ENCODE data around the gene PROX2. TPM values are rescaled to one million over a fixed set of nuclear protein-coding genes. Genes with fewer than 3 reads are reported as not detected.

PROX2 gene, protein sequence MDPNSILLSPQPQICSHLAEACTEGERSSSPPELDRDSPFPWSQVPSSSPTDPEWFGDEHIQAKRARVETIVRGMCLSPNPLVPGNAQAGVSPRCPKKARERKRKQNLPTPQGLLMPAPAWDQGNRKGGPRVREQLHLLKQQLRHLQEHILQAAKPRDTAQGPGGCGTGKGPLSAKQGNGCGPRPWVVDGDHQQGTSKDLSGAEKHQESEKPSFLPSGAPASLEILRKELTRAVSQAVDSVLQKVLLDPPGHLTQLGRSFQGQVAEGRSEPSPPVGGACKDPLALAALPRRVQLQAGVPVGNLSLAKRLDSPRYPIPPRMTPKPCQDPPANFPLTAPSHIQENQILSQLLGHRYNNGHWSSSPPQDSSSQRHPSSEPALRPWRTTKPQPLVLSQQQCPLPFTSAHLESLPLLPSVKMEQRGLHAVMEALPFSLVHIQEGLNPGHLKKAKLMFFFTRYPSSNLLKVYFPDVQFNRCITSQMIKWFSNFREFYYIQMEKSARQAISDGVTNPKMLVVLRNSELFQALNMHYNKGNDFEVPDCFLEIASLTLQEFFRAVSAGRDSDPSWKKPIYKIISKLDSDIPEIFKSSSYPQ
- not detected in 2 replicates for total RNA-seq (2011; cell fraction: chromatin; rRNA removed; ENCODE audit: low replicate concordance)
- total RNA-seq (2011; cell fraction: nucleolus; rRNA removed): not detected in 2 replicates
- not detected in 2 replicates for total RNA-seq (2011; cell fraction: nucleoplasm; rRNA removed)
- not detected in 2 replicates for total RNA-seq (2014; rRNA removed)
- total RNA-seq (2014; rRNA removed; fragmentation: Illumina TruSeq; extraction: Trizol): not detected in 2 replicates
- total RNA-seq (2015; rRNA removed; fragmentation: Illumina TruSeq; extraction: Trizol): not detected in 2 replicates
- total RNA-seq (2021): not detected in 2 replicates
- not detected in 2 replicates for polyA plus RNA-seq (2011; rRNA removed)
- polyA plus RNA-seq (2011; cell fraction: cytosol; rRNA removed): not detected in 2 replicates
- polyA plus RNA-seq (2011; cell fraction: nucleus; rRNA removed): not detected in 2 replicates
- polyA plus RNA-seq (2012): 0.03 and 0.12 TPM in 2 replicates
- not detected in 2 replicates for polyA plus RNA-seq (2014; fragmentation: Illumina TruSeq; extraction: Trizol)
- polyA plus RNA-seq (2014; fragmentation: Nextera tagmentation; extraction: Ambion mirVana): not detected
- not detected in 2 replicates for polyA plus RNA-seq (2014; rRNA removed)
- polyA minus RNA-seq (2011; rRNA and poly(A)+ RNA removed): not detected in 2 replicates
- polyA minus RNA-seq (2011; cell fraction: cytosol; rRNA and poly(A)+ RNA removed): not detected in 2 replicates
- polyA minus RNA-seq (2011; cell fraction: nucleus; rRNA and poly(A)+ RNA removed): not detected in 2 replicates
- Bru-seq, nascent RNA: percentile 8 among the genes with signal in this experiment
- BruChase-seq, experiment 1, labeled RNA remaining after a 2-hour chase: not detected
- BruChase-seq, experiment 2, labeled RNA remaining after a 6-hour chase: not detected
- long read RNA-seq, experiment 1: 0 reads
- long read RNA-seq, experiment 2: 0 reads
- long read RNA-seq, experiment 3: 0 reads

- H3K4me1 ChIP-seq (replicated peaks in 1 of 2; ENCODE audit: control insufficient read depth in 2 of 2, insufficient read depth in 2 of 2, low read length in 2 of 2): peaks cover 0 to 4% of the 10 kb centered on the region in 2 experiments; a peak in 2 of 5 replicates
- WGBS (ENCODE audit: insufficient coverage, low coverage, missing lambda C conversion rate): 29% methylated on average over 11 of the region's 13 CpGs
- no peak for FAIRE-seq
- in situ Hi-C loops (cut with MboI): no loop called here
- no peak for ATAC-seq
- no peaks in the 10 kb centered on the region for H3K36me3 ChIP-seq (ENCODE audit: control insufficient read depth, insufficient read depth, low read length)
- peak within 1 kb of the TSS; percentile 51; the same call in 1 of the 2 replicates for H2AFZ ChIP-seq (ENCODE audit: low read depth, low read length)
- intact Hi-C loops (cut with micrococcal nuclease): no loop called here
- ChIA-PET CTCF (ENCODE audit: low intra/inter-chr PET ratio) (no interaction called here), POLR2A (interaction anchor here (1.3 kb wide), 1 partner anchor 20 kb away, joined by 3 read pairs; no protein-coding TSS in a partner anchor)
- no peaks in the 10 kb centered on the region for H3K9me3 ChIP-seq (replicated peaks; ENCODE audit: control insufficient read depth, insufficient read depth, low read depth, low read length)
- H3K9me1 ChIP-seq (ENCODE audit: control insufficient read depth, insufficient read depth, low read length): no peaks in the 10 kb centered on the region
- H3K4me3 ChIP-seq: no peak within 1 kb of the TSS
- no peak within 1 kb of the TSS for H3K27ac ChIP-seq (ENCODE audit: extremely low read depth, low read depth, low read length)
- H3K27me3 ChIP-seq (ENCODE audit: control insufficient read depth in 2 of 2, insufficient read depth in 2 of 2, low read length in 2 of 2): no peaks in the 10 kb centered on the region
- H3K9ac ChIP-seq (ENCODE audit: insufficient read depth in 1 of 2, low read depth in 2 of 2, low read length in 2 of 2): peak within 1 kb of the TSS in 1 of 2 experiments; percentile 58; a peak in 1 of 4 replicates
- no peak for DNase-seq (ENCODE audit: extremely low read depth in 1 of 4, low spot score in 3 of 4)
- H3K4me2 ChIP-seq (ENCODE audit: insufficient read depth, low read length): no peak within 1 kb of the TSS
- H3K79me2 ChIP-seq (ENCODE audit: control insufficient read depth, insufficient read depth, low read length): no peaks in the 10 kb centered on the region
- no peaks in the 10 kb centered on the region for H4K20me1 ChIP-seq (replicated peaks; ENCODE audit: control insufficient read depth, insufficient read depth, low read length)
- no TSS peak for BruUV-seq (replicated peaks)
- no peak for TF ChIP-seq POLR3G (IDR thresholded peaks at IDR 0.05; ENCODE audit: extremely low read depth, insufficient read length, insufficient replicate concordance)
- no peak for TF ChIP-seq POLR2G (IDR thresholded peaks at IDR 0.05; ENCODE audit: low read depth, low read length)
- TF ChIP-seq, protein P1, sequence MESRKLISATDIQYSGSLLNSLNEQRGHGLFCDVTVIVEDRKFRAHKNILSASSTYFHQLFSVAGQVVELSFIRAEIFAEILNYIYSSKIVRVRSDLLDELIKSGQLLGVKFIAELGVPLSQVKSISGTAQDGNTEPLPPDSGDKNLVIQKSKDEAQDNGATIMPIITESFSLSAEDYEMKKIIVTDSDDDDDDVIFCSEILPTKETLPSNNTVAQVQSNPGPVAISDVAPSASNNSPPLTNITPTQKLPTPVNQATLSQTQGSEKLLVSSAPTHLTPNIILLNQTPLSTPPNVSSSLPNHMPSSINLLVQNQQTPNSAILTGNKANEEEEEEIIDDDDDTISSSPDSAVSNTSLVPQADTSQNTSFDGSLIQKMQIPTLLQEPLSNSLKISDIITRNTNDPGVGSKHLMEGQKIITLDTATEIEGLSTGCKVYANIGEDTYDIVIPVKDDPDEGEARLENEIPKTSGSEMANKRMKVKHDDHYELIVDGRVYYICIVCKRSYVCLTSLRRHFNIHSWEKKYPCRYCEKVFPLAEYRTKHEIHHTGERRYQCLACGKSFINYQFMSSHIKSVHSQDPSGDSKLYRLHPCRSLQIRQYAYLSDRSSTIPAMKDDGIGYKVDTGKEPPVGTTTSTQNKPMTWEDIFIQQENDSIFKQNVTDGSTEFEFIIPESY (CRISPR knock-in tag; IDR thresholded peaks at IDR 0.05): no peak
- no peak for TF ChIP-seq TFAP4 (CRISPR knock-in tag; IDR thresholded peaks at IDR 0.05; ENCODE audit: borderline replicate concordance)
- TF ChIP-seq MTF1 (CRISPR knock-in tag; IDR thresholded peaks at IDR 0.05; ENCODE audit: borderline replicate concordance): no peak
These were observed at the start of gene PROX2 for GRCh38 chr14:74875941-74876913. TSS of gene PROX2 (minus strand) at chr14:74876145. CDS start at chr14:74863834, 12,311 bp downstream.
